T-helper 1 cell treated with Interleukin-12 subunit alpha and Interleukin-12 subunit beta and Interleukin-4 antibody, amounts not matched to agents 30 μg/mL and 1 μg/mL, for 36 hours (primary cell): ENCODE data around the gene PGF.
A peak's percentile ranks its signal among the peaks of the same experiment; 100 is the strongest.

ENCODE experiments used
- H3K27ac Mint-ChIP-seq: one replicate; pipeline ENCODE4 v1.8.0; 2021; ENCODE audit warnings: mild to moderate bottlenecking, mixed read lengths
- H3K27me3 Mint-ChIP-seq: one replicate; pipeline ENCODE4 v1.8.0; 2021; ENCODE audit warnings: low read depth, mixed read lengths
- H3K36me3 Mint-ChIP-seq: one replicate; pipeline ENCODE4 v1.8.0; 2021; ENCODE audit warnings: low read depth, mixed read lengths
- H3K4me1 Mint-ChIP-seq: one replicate; pipeline ENCODE4 v1.8.0; 2021; ENCODE audit warnings: low read depth, mixed read lengths
- H3K4me3 Mint-ChIP-seq: one replicate; pipeline ENCODE4 v1.8.0; 2021; ENCODE audit warnings: mild to moderate bottlenecking, moderate library complexity, mixed read lengths
- H3K9me3 Mint-ChIP-seq: one replicate; pipeline ENCODE4 v1.8.0; 2021; ENCODE audit warnings: mixed read lengths

Gene PGF

GRCh38 chr14:74915826-74916225 is 39.6 kb downstream of the PGF start:
- H3K9me3 Mint-ChIP-seq: no peaks in the 10 kb centered on the region
- H3K27ac Mint-ChIP-seq: peak overlapping the region; percentile 34
- no peaks in the 10 kb centered on the region for H3K27me3 Mint-ChIP-seq
- H3K4me1 Mint-ChIP-seq: no peaks in the 10 kb centered on the region
- H3K36me3 Mint-ChIP-seq: no peaks in the 10 kb centered on the region
- no peak overlapping the region for H3K4me3 Mint-ChIP-seq

GRCh38 chr14:74915426-74915825 is 40.0 kb downstream of the PGF start:
- Mint-ChIP-seq H3K36me3 (no peaks in the 10 kb centered on the region), H3K4me3 (no peak overlapping the region), H3K9me3 (no peaks in the 10 kb centered on the region), H3K4me1 (no peaks in the 10 kb centered on the region), H3K27me3 (no peaks in the 10 kb centered on the region), H3K27ac (no peak overlapping the region)

GRCh38 chr14:74913986-74914573 is 41.3 kb downstream of the PGF start:
- Mint-ChIP-seq H3K27me3 (no peaks in the 10 kb centered on the region), H3K4me3 (no peak overlapping the region), H3K9me3 (no peaks in the 10 kb centered on the region), H3K36me3 (no peaks in the 10 kb centered on the region), H3K27ac (no peak overlapping the region), H3K4me1 (no peaks in the 10 kb centered on the region)

GRCh38 chr14:74913393-74913910 is 41.9 kb downstream of the PGF start:
- Mint-ChIP-seq H3K9me3 (no peaks in the 10 kb centered on the region), H3K4me1 (no peaks in the 10 kb centered on the region), H3K36me3 (no peaks in the 10 kb centered on the region), H3K27ac (no peak overlapping the region), H3K27me3 (no peaks in the 10 kb centered on the region), H3K4me3 (no peak overlapping the region)

- H3K27ac Mint-ChIP-seq: no peak overlapping the region
- H3K4me1 Mint-ChIP-seq: no peaks in the 10 kb centered on the region
- no peak overlapping the region for H3K4me3 Mint-ChIP-seq
- H3K36me3 Mint-ChIP-seq: no peaks in the 10 kb centered on the region
- no peaks in the 10 kb centered on the region for H3K9me3 Mint-ChIP-seq
- H3K27me3 Mint-ChIP-seq: no peaks in the 10 kb centered on the region
Observed at GRCh38 chr14:74912801-74913200, 42.6 kb downstream of the PGF start.

- H3K36me3 Mint-ChIP-seq: no peaks in the 10 kb centered on the region
- H3K9me3 Mint-ChIP-seq: no peaks in the 10 kb centered on the region
- no peaks in the 10 kb centered on the region for H3K27me3 Mint-ChIP-seq
- H3K27ac Mint-ChIP-seq: no peak overlapping the region
- H3K4me3 Mint-ChIP-seq: no peak overlapping the region
- no peaks in the 10 kb centered on the region for H3K4me1 Mint-ChIP-seq
Observed at GRCh38 chr14:74912111-74912510, 43.3 kb downstream of the PGF start.

GRCh38 chr14:74911704-74912103 is 43.7 kb downstream of the PGF start:
- Mint-ChIP-seq H3K4me3 (no peak overlapping the region), H3K9me3 (no peaks in the 10 kb centered on the region), H3K36me3 (no peaks in the 10 kb centered on the region), H3K27me3 (no peaks in the 10 kb centered on the region), H3K27ac (no peak overlapping the region), H3K4me1 (no peaks in the 10 kb centered on the region)

- Mint-ChIP-seq H3K27ac (no peak overlapping the region), H3K27me3 (no peaks in the 10 kb centered on the region), H3K9me3 (no peaks in the 10 kb centered on the region), H3K4me1 (no peaks in the 10 kb centered on the region), H3K36me3 (no peaks in the 10 kb centered on the region), H3K4me3 (no peak overlapping the region)
Observed at GRCh38 chr14:74911221-74911620, 44.2 kb downstream of the PGF start.

GRCh38 chr14:74910556-74910955 is 44.8 kb downstream of the PGF start:
- H3K9me3 Mint-ChIP-seq: no peaks in the 10 kb centered on the region
- H3K27ac Mint-ChIP-seq: no peak overlapping the region
- no peak overlapping the region for H3K4me3 Mint-ChIP-seq
- H3K4me1 Mint-ChIP-seq: no peaks in the 10 kb centered on the region
- H3K27me3 Mint-ChIP-seq: no peaks in the 10 kb centered on the region
- no peaks in the 10 kb centered on the region for H3K36me3 Mint-ChIP-seq

GRCh38 chr14:74909911-74910310 is 45.5 kb downstream of the PGF start:
- Mint-ChIP-seq H3K9me3 (no peaks in the 10 kb centered on the region), H3K27ac (no peak overlapping the region), H3K4me1 (no peaks in the 10 kb centered on the region), H3K36me3 (peaks cover 2% of the 10 kb centered on the region), H3K4me3 (no peak overlapping the region), H3K27me3 (no peaks in the 10 kb centered on the region)

- peaks cover 6% of the 10 kb centered on the region for H3K36me3 Mint-ChIP-seq
- no peak overlapping the region for H3K27ac Mint-ChIP-seq
- H3K9me3 Mint-ChIP-seq: no peaks in the 10 kb centered on the region
- H3K27me3 Mint-ChIP-seq: no peaks in the 10 kb centered on the region
- H3K4me3 Mint-ChIP-seq: no peak overlapping the region
- no peaks in the 10 kb centered on the region for H3K4me1 Mint-ChIP-seq
Observed at GRCh38 chr14:74909501-74909900, 45.9 kb downstream of the PGF start.

- H3K27me3 Mint-ChIP-seq: no peaks in the 10 kb centered on the region
- H3K27ac Mint-ChIP-seq: no peak overlapping the region
- no peak overlapping the region for H3K4me3 Mint-ChIP-seq
- no peaks in the 10 kb centered on the region for H3K9me3 Mint-ChIP-seq
- H3K4me1 Mint-ChIP-seq: no peaks in the 10 kb centered on the region
- peaks cover 8% of the 10 kb centered on the region for H3K36me3 Mint-ChIP-seq
Observed at GRCh38 chr14:74908861-74909341, 46.5 kb downstream of the PGF start.

GRCh38 chr14:74907744-74908143 is 47.7 kb downstream of the PGF start:
- no peaks in the 10 kb centered on the region for H3K9me3 Mint-ChIP-seq
- H3K27me3 Mint-ChIP-seq: no peaks in the 10 kb centered on the region

GRCh38 chr14:74906925-74907521 is 48.4 kb downstream of the PGF start:
- Mint-ChIP-seq H3K36me3 (peaks cover 18% of the 10 kb centered on the region), H3K4me3 (no peak overlapping the region), H3K27ac (peak overlapping the region; percentile 9), H3K4me1 (no peaks in the 10 kb centered on the region), H3K9me3 (no peaks in the 10 kb centered on the region), H3K27me3 (no peaks in the 10 kb centered on the region)

More at GRCh38 chr14:74907744-74908143, 47.7 kb downstream of the PGF start:
- no peak overlapping the region for H3K27ac Mint-ChIP-seq
- no peak overlapping the region for H3K4me3 Mint-ChIP-seq
- peaks cover 14% of the 10 kb centered on the region for H3K36me3 Mint-ChIP-seq
- H3K4me1 Mint-ChIP-seq: no peaks in the 10 kb centered on the region

GRCh38 chr14:74905595-74906142 is 49.7 kb downstream of the PGF start:
- no peak overlapping the region for H3K4me3 Mint-ChIP-seq

More at GRCh38 chr14:74905595-74906142, 49.7 kb downstream of the PGF start:
- Mint-ChIP-seq H3K36me3 (peaks cover 18% of the 10 kb centered on the region), H3K9me3 (no peaks in the 10 kb centered on the region), H3K27ac (peak overlapping the region; percentile 31), H3K27me3 (no peaks in the 10 kb centered on the region), H3K4me1 (no peaks in the 10 kb centered on the region)
